ENCODE measurements around the gene SWI5. TPM values are rescaled to one million over a fixed set of nuclear protein-coding genes. Genes with fewer than 3 reads are reported as not detected.

The SWI5 gene
- total RNA-seq, 1 donor from 2014 or later = 29.2 TPM

DNA sequence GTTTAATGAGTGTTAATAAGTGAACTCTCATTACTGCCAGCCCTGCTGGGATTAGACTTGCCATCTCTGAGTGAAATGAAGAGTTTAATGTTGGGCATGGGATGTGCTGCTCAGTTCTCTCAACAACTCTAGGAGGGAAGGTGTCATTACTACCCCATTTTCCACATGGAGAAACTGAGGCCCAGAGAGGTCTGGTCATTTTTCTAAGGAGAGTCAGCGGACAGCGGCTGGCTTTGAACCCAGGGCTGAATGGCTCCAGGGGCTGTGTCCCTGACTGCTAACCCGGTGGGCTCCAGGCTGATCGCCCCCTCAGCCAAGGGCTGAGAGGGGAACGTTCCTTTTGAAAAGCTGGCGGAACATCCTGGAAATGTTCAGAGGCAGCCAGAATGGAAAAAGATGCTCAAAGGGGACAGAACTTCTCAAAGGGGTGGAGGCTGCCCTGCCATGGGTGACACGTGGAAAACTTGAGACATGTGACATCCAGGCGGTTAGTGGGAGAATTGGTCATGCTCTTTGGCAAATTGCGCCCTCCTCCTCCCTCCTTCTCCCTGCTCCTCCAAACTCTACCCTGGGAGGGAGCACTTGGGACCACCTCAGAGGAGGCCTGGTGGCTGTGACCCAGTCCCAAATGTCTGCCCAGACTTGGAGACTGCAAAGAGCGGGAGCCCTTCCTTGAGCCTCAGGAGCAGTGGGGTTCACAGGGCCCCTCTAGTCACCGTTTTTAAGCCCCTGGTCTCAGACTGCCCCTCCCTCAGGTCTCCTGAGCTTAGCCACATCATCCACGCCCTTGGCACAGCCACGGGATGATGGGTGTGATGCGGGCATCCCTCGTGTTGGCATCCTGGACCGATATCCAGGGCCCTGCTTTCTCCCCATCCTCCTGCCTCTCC lies 44.2 kb upstream of the SWI5 start:
- FAIRE-seq = no peak
- no peak overlapping the region for H3K4me3 ChIP-seq (ENCODE audit: insufficient read depth, low read depth, low read length)
- H3K27ac ChIP-seq (ENCODE audit: low read depth, low read length) = no peak overlapping the region
- no peak overlapping the region for H3K4me2 ChIP-seq (ENCODE audit: low read length)
- peaks cover 6% of the 10 kb centered on the region for H3K36me3 Mint-ChIP-seq (ENCODE audit: low read depth, unreplicated experiment)
- no peak overlapping the region for H3K9ac ChIP-seq (ENCODE audit: low read length)
- no peaks in the 10 kb centered on the region for H3K4me1 ChIP-seq (ENCODE audit: insufficient read depth, low read length)
- H2AFZ ChIP-seq (ENCODE audit: low read depth, low read length) = no peak overlapping the region
- no peaks in the 10 kb centered on the region for H3K27me3 Mint-ChIP-seq (ENCODE audit: low read depth, unreplicated experiment)
- DNase-seq (ENCODE audit: low read depth) = no peak
- H3K79me2 ChIP-seq (ENCODE audit: insufficient read depth, low read length) = no peaks in the 10 kb centered on the region
- no peaks in the 10 kb centered on the region for H3K36me3 ChIP-seq (ENCODE audit: insufficient read depth, low read length)
- no peak for TF ChIP-seq CTCF (IDR thresholded peaks at IDR 0.05; ENCODE audit: insufficient read depth, low read depth, low read length)
- no peak for TF ChIP-seq EZH2 (IDR thresholded peaks at IDR 0.05; ENCODE audit: insufficient read depth, low read length)
- H3K9me3 Mint-ChIP-seq (ENCODE audit: unreplicated experiment) = peaks cover 2% of the 10 kb centered on the region
- H3K9me3 ChIP-seq (ENCODE audit: insufficient read depth, low read depth, low read length) = no peaks in the 10 kb centered on the region
- H3K4me3 Mint-ChIP-seq (ENCODE audit: unreplicated experiment) = no peak overlapping the region
- peak overlapping the region; percentile 12 for H3K27ac Mint-ChIP-seq (ENCODE audit: unreplicated experiment)
- H4K20me1 ChIP-seq (ENCODE audit: insufficient read depth, low read length) = no peaks in the 10 kb centered on the region
- no peaks in the 10 kb centered on the region for H3K27me3 ChIP-seq (ENCODE audit: insufficient read depth, low read length)
- no peaks in the 10 kb centered on the region for H3K4me1 Mint-ChIP-seq (ENCODE audit: low read depth, unreplicated experiment)

DNA sequence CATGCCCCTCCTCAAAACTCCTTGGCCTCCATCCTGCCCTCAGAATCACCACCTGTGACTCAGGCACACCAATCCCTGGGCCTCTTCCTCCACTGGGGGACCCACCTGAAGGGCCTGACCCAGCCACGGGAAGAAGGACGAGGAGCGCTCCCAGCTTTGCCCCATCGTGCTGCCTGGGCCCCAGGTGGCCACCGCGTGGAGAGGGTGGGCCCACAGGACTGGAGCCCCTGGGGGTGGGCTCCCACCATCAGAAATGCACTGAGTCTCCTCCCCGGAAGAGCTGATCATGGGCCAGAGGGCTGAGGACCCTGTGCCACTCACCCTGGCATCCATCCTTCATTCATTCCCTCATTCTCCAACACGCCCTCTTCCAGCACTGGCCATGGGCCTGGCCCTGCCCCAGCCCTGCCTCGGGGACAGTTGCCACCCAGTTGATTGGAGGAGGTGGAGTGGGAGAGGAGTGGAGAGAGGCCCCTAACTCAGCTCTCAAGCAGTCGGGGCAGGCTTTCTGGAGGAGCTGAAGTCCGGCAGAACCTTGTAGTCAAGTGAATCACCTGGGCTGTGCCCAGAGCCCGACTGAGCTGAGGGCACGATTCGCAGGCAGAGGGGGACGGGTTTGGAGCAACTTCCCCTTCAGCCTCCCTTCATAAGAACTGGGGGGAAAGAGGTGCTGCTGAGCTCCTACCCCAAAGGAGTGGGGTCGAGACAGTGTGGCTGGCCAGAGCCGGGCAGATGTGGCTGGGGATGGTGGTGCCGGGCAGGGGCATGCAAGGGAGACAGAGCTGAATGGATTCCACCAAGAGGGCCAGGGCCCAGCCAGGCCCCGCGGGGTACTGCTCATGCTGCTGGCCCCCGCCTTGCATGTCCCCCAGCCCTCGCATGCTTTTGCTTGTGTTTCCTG lies 43.3 kb upstream of the SWI5 start:
- Mint-ChIP-seq H3K9me3 (ENCODE audit: unreplicated experiment) (peaks cover 2% of the 10 kb centered on the region), H3K27ac (ENCODE audit: unreplicated experiment) (no peak overlapping the region), H3K27me3 (ENCODE audit: low read depth, unreplicated experiment) (no peaks in the 10 kb centered on the region), H3K4me1 (ENCODE audit: low read depth, unreplicated experiment) (no peaks in the 10 kb centered on the region), H3K4me3 (ENCODE audit: unreplicated experiment) (no peak overlapping the region), H3K36me3 (ENCODE audit: low read depth, unreplicated experiment) (peaks cover 6% of the 10 kb centered on the region)
- H3K4me3 ChIP-seq (ENCODE audit: insufficient read depth, low read depth, low read length) = no peak overlapping the region
- H3K4me1 ChIP-seq (ENCODE audit: insufficient read depth, low read length) = no peaks in the 10 kb centered on the region
- FAIRE-seq (no peak), DNase-seq (ENCODE audit: low read depth) (no peak)
- H3K36me3 ChIP-seq (ENCODE audit: insufficient read depth, low read length) = no peaks in the 10 kb centered on the region
- H3K4me2 ChIP-seq (ENCODE audit: low read length) = no peak overlapping the region
- H3K27me3 ChIP-seq (ENCODE audit: insufficient read depth, low read length) = no peaks in the 10 kb centered on the region
- H3K9ac ChIP-seq (ENCODE audit: low read length) = no peak overlapping the region
- H3K79me2 ChIP-seq (ENCODE audit: insufficient read depth, low read length) = no peaks in the 10 kb centered on the region
- no peaks in the 10 kb centered on the region for H4K20me1 ChIP-seq (ENCODE audit: insufficient read depth, low read length)
- no peak overlapping the region for H3K27ac ChIP-seq (ENCODE audit: low read depth, low read length)
- H2AFZ ChIP-seq (ENCODE audit: low read depth, low read length) = no peak overlapping the region
- TF ChIP-seq EZH2 (IDR thresholded peaks at IDR 0.05; ENCODE audit: insufficient read depth, low read length) (no peak), CTCF (IDR thresholded peaks at IDR 0.05; ENCODE audit: insufficient read depth, low read depth, low read length) (no peak)
- H3K9me3 ChIP-seq (ENCODE audit: insufficient read depth, low read depth, low read length) = no peaks in the 10 kb centered on the region

Measured in astrocyte (in vitro differentiated cells and primary cell).